Pons (tissue), 1 donor: Measurements from ENCODE around the gene FAM237A.

Experiments used
- DNase-seq: peaks from one replicate; pipeline ENCODE4 v3.0.0-alpha.2; 2016; ENCODE audit warnings: low spot score

Gene FAM237A

GRCh38 chr2:206642075-206643025 is at the start of gene FAM237A:
FAM237A (plus strand) TSS chr2:206642487; CDS start chr2:206644237, 1,750 bp downstream.
- DNase-seq = no peak

GRCh38 chr2:206597717-206598218 is 44.5 kb upstream of the FAM237A start:
- no peak for DNase-seq

GRCh38 chr2:206603243-206603642 is 39.0 kb upstream of the FAM237A start:
- DNase-seq = no peak

DNA sequence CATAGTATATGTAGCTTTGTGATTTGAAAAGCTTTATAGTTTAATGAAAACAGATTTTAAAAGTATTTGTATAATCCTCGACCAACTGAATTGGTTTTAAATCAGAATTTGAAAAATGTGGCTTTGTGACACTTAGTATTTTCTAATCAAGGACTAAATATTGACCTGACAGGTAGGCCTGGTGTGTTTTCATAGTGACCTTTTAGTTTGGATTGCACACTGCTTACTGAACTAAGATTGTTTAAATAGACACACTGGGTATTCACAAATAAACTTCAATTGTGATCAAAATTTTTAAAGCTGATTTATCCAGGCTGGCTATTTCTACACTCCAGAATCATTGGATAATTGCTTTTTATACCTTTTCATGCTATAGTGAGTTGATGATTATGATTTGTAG is 31.8 kb upstream of the FAM237A start:
- no peak for DNase-seq

DNA sequence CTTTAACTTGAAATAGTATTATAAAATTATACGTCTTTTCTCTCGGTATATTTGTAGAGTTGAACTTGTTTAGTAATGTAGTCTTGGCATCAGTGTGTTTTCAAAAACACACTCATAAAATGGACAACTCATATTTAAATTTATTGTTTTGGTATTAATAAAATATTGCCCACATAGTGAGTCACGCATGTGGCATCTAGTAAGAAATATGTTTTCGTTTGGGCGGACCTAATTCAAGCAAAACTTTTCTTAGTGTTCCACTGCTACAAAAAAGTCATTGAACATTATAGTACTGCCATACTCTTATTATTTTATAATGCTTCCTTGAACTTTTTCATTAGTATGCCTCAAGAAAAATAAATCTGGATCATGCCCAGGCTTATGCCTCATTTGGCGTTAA is 31.1 kb upstream of the FAM237A start:
- DNase-seq = no peak

GRCh38 chr2:206611736-206612135 is 30.6 kb upstream of the FAM237A start:
- no peak for DNase-seq

DNA sequence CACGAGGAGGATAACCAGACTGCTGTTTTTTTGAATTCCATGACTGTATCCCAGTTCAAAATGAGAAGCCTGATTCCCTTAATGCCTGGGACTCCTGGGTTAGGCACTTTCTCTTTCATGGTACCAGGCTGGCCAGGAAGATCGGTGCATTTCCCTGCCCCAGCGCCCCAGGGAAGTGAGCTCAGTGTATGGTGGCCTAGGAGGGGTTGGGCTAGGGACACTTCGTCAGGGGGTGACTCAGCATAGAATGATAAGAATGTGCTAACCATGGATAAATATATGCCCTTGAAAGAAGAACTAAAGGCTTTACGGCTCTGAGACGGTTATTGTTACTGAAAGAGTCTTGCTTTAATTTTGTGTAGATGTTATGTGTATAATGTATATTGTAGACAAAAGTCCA is 27.5 kb upstream of the FAM237A start:
- DNase-seq = no peak

DNA sequence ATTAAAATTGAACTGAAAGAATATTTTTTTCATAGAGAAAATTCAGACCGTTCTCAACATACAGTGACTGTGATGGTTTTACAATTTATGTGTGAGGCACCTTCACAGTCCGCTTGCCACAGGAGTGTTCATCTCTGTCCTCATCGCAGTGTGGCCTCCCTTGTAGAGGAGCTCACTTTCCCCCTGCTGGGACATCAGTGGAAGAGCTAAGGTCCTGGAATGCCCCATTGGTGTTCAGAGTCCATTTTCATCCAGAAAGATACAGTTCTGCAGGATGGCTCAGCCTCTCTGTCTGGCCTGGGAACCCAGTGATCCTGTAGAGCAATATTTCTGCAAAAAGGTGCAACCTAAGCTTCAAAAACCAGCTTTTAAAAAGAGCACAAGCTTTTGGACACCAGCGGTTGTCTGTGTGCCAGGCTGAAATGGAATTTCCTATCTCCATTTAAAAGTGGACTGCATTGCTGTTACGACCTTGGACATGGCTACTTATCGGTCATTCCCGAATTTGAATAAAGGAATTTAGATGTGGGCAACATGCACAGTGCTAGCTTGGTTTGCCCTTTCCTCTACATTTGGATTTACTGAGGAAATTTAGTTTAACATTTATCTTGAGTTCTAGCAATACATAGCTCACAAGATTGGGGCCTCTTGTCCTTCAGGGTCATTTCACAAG is 26.7 kb upstream of the FAM237A start:
- DNase-seq = no peak

DNA sequence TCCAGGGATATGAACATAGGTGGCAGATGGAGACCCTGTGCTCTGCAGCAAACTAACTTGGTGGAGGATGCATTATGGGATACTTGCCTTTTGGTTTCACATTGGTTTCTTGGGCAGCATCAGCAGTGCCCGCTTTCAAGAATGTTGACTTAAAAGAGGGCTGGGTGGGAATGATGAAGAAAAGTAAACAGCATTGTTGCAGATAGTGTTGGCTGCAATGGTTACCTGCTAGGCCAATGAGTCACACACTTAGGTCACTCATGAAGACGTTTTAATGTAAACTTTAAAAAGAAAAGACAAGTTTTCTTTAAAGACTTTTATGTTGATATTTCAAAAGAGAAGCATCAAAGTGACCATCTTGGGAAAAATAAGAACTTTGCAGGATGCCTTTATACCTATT is 26.1 kb upstream of the FAM237A start:
- no peak for DNase-seq

GRCh38 chr2:206619011-206619410 is 23.3 kb upstream of the FAM237A start:
- no peak for DNase-seq

GRCh38 chr2:206626108-206626507 is 16.2 kb upstream of the FAM237A start:
- DNase-seq = no peak

DNA sequence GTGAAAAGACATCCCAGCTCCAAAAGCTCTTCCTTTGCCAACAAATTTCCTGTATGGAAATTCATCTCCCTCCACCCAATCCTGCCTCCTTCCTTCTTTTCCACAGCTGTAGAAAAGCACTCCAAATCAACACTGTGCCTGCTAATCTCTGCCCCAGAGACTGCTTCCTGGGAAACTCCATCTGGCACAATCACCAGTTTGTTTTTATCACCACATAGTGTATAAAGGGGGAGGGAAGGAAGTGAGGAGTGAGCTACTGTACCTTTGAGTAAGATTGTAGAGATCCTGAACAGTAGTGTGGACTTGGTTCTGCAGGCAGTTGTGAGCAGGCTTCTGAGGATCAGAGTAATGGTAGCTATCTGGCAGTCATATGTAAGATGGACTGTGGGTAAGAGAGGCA is 14.7 kb upstream of the FAM237A start:
- DNase-seq = no peak

DNA sequence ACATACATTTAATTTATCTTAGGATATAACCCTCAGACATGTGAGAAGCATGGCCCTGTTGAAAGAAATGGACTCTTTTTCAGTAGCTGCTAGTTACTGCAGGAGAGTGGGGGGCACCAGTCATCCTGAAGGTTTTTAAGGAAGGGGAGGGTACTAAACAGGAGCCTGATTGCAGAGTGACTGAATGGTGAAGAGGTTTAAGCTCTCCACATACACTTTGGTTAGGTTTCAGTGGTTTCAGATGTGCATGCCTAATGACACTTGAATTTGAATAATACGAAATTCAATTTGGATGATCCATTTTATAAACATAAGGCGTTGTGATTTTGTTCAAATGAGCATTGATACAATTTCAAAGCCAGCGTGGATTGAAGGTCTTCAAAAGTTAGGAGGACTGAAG is 10.9 kb upstream of the FAM237A start:
- DNase-seq = no peak

DNA sequence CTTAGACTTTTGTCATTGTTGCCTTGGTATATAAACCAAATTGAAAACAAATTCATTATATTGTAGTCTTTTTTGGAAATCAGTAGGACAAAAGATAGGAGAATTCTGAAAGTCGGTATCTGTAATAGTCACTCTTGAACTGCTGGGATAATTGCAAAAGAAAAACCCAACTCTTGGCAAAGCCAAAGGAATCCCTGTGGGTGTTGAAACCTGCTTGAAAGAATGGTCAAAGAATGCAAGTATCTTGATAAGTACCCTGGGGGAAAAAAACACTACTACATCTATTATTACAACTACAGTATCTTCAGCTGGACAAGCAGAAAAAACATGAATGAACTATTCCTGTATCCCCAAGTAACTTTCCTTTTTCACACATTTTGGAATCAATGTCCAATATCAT is 7.3 kb upstream of the FAM237A start:
- no peak for DNase-seq

GRCh38 chr2:206639636-206640035 is 2.7 kb upstream of the FAM237A start:
- no peak for DNase-seq

- DNase-seq = no peak
Measured at GRCh38 chr2:206641226-206641625, 1.1 kb upstream of the FAM237A start.

- no peak for DNase-seq
Measured at GRCh38 chr2:206647985-206648384, 5.7 kb downstream of the FAM237A start.

GRCh38 chr2:206657087-206657486 is 14.8 kb downstream of the FAM237A start:
- no peak for DNase-seq

- no peak for DNase-seq
Measured at GRCh38 chr2:206665251-206665650, 23.0 kb downstream of the FAM237A start.

DNA sequence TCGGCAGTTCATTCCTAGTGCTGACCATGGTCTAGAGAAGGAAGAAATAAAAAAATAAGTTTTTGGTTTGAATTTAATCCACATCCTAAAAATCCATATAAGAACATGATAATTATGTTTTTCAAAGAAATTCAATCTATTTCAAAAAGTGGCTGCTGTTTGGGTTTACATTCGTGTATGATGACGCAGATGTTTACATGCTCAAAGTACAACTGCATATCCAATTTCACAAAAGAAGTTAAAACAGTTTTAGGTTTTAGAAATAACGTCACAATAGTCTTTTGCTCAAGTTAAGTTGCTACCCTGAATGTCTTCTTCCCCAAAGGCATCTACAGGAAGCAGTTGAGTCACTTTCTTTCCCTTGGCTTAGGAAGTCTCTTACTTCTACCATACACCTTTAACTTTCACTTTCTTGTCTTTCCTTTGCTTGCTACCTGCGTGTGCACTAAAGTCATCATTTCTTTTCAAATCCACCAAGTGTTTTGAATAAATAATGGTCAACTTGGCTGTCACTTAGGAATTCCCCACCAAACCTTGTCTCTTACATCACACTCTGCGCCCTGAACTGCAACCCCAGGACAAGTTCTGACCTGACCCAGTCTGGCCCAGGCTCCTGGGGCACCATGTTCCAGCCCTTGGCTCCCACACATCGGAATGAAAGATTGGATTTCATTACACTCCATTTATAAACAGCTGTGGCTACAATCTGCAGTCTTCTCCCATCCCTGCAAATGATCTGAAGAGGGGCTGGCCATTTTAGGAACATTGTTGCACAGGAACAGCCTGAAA is 28.4 kb downstream of the FAM237A start:
- DNase-seq = no peak

DNA sequence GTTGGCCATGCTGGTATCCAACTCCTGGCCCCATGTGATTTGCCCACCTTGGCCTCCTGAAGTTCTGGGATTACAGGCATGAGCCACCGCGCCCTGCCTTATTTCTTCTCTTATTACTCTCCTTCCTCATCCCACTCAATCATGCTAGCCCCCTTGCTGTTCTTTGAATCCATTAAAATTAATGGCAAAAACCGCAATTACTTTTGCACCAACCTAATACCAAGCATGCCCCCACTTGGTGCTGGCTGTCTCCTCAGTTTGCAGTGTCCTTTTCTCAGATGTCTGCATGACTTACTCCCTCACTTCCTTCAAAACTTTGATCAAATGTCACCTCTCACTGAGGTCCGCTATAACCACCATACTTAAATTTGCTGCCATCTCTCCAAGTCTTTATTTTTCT is 41.3 kb downstream of the FAM237A start:
- no peak for DNase-seq

- no peak for DNase-seq
Measured at GRCh38 chr2:206688453-206688852, 46.2 kb downstream of the FAM237A start.
